H9 (cell line): ENCODE data around the gene MPZL3. TPM values are rescaled to one million over a fixed set of nuclear protein-coding genes. Genes with fewer than 3 reads are reported as not detected.

Experiments
- DNase-seq: peaks from one replicate; pipeline ENCODE4 v3.0.0-alpha.2; 2017
- H2AFZ ChIP-seq: one replicate; pipeline ENCODE4 v1.6.1; 2013; ENCODE audit warnings: mild to moderate bottlenecking, low read length, control low read depth, moderate library complexity
- H2AK5ac ChIP-seq: 2 replicates; pipeline ENCODE4 v1.6.1; 2013; ENCODE audit warnings: low read length, control low read depth, mixed read lengths; ENCODE audit not compliant: insufficient read length
- H2BK120ac ChIP-seq: one replicate; pipeline ENCODE4 v1.6.1; 2013; ENCODE audit warnings: low read depth, mild to moderate bottlenecking, low read length, control low read depth, inconsistent platforms; ENCODE audit not compliant: poor library complexity, severe bottlenecking
- H2BK12ac ChIP-seq: 2 replicates; pipeline ENCODE4 v1.6.1; 2013; ENCODE audit warnings: low read length, control low read depth, mixed read lengths, low read depth; ENCODE audit not compliant: insufficient read length
- H2BK15ac ChIP-seq: 2 replicates; pipeline ENCODE4 v1.6.1; 2013; ENCODE audit warnings: low read depth, low read length, control low read depth
- H2BK20ac ChIP-seq: one replicate; pipeline ENCODE4 v1.6.1; 2013; ENCODE audit warnings: low read depth, mild to moderate bottlenecking, low read length, control low read depth, inconsistent platforms; ENCODE audit not compliant: poor library complexity, severe bottlenecking
- H2BK5ac ChIP-seq: 2 replicates; pipeline ENCODE4 v1.6.1; 2013; ENCODE audit warnings: low read length, control low read depth, mixed read lengths; ENCODE audit not compliant: insufficient read length
- H3K14ac ChIP-seq: 2 replicates; pipeline ENCODE4 v1.6.1; 2013; ENCODE audit warnings: low read length, control low read depth; ENCODE audit not compliant: insufficient read depth
- H3K18ac ChIP-seq: 2 replicates; pipeline ENCODE4 v1.6.1; 2013; ENCODE audit warnings: low read depth, mild to moderate bottlenecking, mixed read lengths, low read length, control low read depth; ENCODE audit not compliant: insufficient read length
- H3K23ac ChIP-seq: 2 replicates; pipeline ENCODE4 v1.6.1; 2013; ENCODE audit warnings: low read length, control low read depth, mixed read lengths, low read depth; ENCODE audit not compliant: insufficient read length
- H3K23me2 ChIP-seq: 2 replicates; pipeline ENCODE4 v1.6.1; 2013; ENCODE audit warnings: low read depth, mild to moderate bottlenecking, mixed read lengths, low read length, control low read depth; ENCODE audit not compliant: insufficient read length, poor library complexity, severe bottlenecking
- H3K27ac ChIP-seq: 2 replicates; pipeline ENCODE4 v1.5.1; 2013; ENCODE audit warnings: low read length, control low read depth, mixed read lengths, low read depth; ENCODE audit not compliant: insufficient read length
- H3K27me3 ChIP-seq: 2 replicates; pipeline ENCODE4 v1.6.1; 2013; ENCODE audit warnings: low read length, control low read depth, inconsistent platforms; ENCODE audit not compliant: insufficient read depth
- H3K4ac ChIP-seq: 2 replicates; pipeline ENCODE4 v1.6.1; 2013; ENCODE audit warnings: low read depth, mild to moderate bottlenecking, control low read depth, inconsistent platforms, low read length, moderate library complexity
- H3K4me1 ChIP-seq: 2 replicates; pipeline ENCODE4 v1.6.1; 2013; ENCODE audit warnings: low read length, control low read depth, inconsistent platforms; ENCODE audit not compliant: insufficient read depth
- H3K4me2 ChIP-seq: 2 replicates; pipeline ENCODE4 v1.6.1; 2013; ENCODE audit warnings: low read length, control low read depth, mixed read lengths; ENCODE audit not compliant: insufficient read length, insufficient read depth
- H3K56ac ChIP-seq: 2 replicates; pipeline ENCODE4 v1.6.1; 2013; ENCODE audit warnings: low read depth, mild to moderate bottlenecking, mixed read lengths, low read length, control low read depth; ENCODE audit not compliant: insufficient read length
- H3K79me1 ChIP-seq: 2 replicates; pipeline ENCODE4 v1.6.1; 2013; ENCODE audit warnings: low read depth, mild to moderate bottlenecking, moderate library complexity, low read length, control low read depth, inconsistent platforms; ENCODE audit not compliant: insufficient read depth, poor library complexity, severe bottlenecking
- H3K79me2 ChIP-seq: 2 replicates; pipeline ENCODE4 v1.6.1; 2013; ENCODE audit warnings: low read length, control low read depth, inconsistent platforms; ENCODE audit not compliant: insufficient read depth
- H3K9ac ChIP-seq: 2 replicates; pipeline ENCODE4 v1.6.1; 2013; ENCODE audit warnings: low read length, control low read depth, mixed read lengths; ENCODE audit not compliant: insufficient read length; ENCODE audit errors: extremely low read depth
- H3K9me3 ChIP-seq: one replicate; pipeline ENCODE4 v1.6.1; 2013; ENCODE audit warnings: low read depth, low read length, inconsistent platforms; ENCODE audit not compliant: control insufficient read depth
- H3T11ph ChIP-seq: one replicate; pipeline ENCODE4 v1.6.1; 2013; ENCODE audit warnings: mild to moderate bottlenecking, low read length, control low read depth, inconsistent platforms
- H4K20me1 ChIP-seq: one replicate; pipeline ENCODE4 v1.6.1; 2013; ENCODE audit not compliant: control insufficient read depth, insufficient read length, insufficient read depth
- H4K5ac ChIP-seq: 2 replicates; pipeline ENCODE4 v1.6.1; 2013; ENCODE audit warnings: low read depth, mild to moderate bottlenecking, mixed read lengths, low read length, control low read depth; ENCODE audit not compliant: insufficient read length
- H4K8ac ChIP-seq: replicated peaks from 2 replicates; pipeline ENCODE4 v1.6.1; 2013; ENCODE audit warnings: low read length, control low read depth, mixed read lengths, low read depth; ENCODE audit not compliant: insufficient read length
- H4K91ac ChIP-seq: 2 replicates; pipeline ENCODE4 v1.6.1; 2013; ENCODE audit warnings: low read depth, mild to moderate bottlenecking, moderate library complexity, mixed read lengths, low read length, control low read depth; ENCODE audit not compliant: insufficient read length
- H3K27ac Mint-ChIP-seq, 3 experiments: 2 replicates in 2 of 3; 3 replicates in 1 of 3; pipeline ENCODE4 v1.8.0; 2020 to 2021; ENCODE audit warnings: mixed read lengths in 3 of 3, mild to moderate bottlenecking in 1 of 3, moderate library complexity in 1 of 3
- H3K27me3 Mint-ChIP-seq: 2 replicates; pipeline ENCODE4 v1.8.0; 2021; ENCODE audit warnings: low read depth, mild to moderate bottlenecking, moderate library complexity, mixed read lengths
- H3K36me3 Mint-ChIP-seq, 3 experiments: 2 replicates in 2 of 3; 3 replicates in 1 of 3; pipeline ENCODE4 v1.8.0; 2020 to 2021; ENCODE audit warnings: low read depth in 3 of 3, mixed read lengths in 3 of 3; ENCODE audit not compliant: insufficient read depth in 1 of 3
- H3K4me1 Mint-ChIP-seq, 2 experiments: 2 replicates each; pipeline ENCODE4 v1.8.0; 2020; ENCODE audit warnings: mixed read lengths in 2 of 2
- H3K4me3 Mint-ChIP-seq, 2 experiments: 2 replicates in 1 of 2; 3 replicates in 1 of 2; pipeline ENCODE4 v1.8.0; 2020 to 2021; ENCODE audit warnings: mild to moderate bottlenecking in 2 of 2, mixed read lengths in 2 of 2, moderate library complexity in 1 of 2
- H3K9me3 Mint-ChIP-seq, 2 experiments: 2 replicates in 1 of 2; 3 replicates in 1 of 2; pipeline ENCODE4 v1.8.0; 2020; ENCODE audit warnings: mild to moderate bottlenecking in 2 of 2, mixed read lengths in 2 of 2, moderate library complexity in 1 of 2
- WGBS: extraction: QIAGEN DNeasy Blood & Tissue Kit; methylation state at CpG from one replicate; pipeline ENCODE4 v1.1.7; 2013; ENCODE audit warnings: missing lambda C conversion rate, low lambda C conversion rate, mixed read lengths; ENCODE audit not compliant: insufficient read length; ENCODE audit errors: extremely low coverage; 5-methylcytosine and 5-hydroxymethylcytosine counted together
- total RNA-seq: library from RNA; stranded (reverse); gene quantifications from 2 replicates; pipeline ENCODE4 v1.2.1, GENCODE V29; 2021
- TF ChIP-seq, protein P1 (sequence below): fragments of 200-600 bp; sonication (generic); conservative IDR thresholded peaks from 3 replicates; pipeline ENCODE4 v1.8.0; 2021; ENCODE audit warnings: antibody characterized with exemption, mild to moderate bottlenecking

MPZL3 gene
- total RNA-seq, 1 experiment from 2014 or later, result 2.6 TPM

DNA sequence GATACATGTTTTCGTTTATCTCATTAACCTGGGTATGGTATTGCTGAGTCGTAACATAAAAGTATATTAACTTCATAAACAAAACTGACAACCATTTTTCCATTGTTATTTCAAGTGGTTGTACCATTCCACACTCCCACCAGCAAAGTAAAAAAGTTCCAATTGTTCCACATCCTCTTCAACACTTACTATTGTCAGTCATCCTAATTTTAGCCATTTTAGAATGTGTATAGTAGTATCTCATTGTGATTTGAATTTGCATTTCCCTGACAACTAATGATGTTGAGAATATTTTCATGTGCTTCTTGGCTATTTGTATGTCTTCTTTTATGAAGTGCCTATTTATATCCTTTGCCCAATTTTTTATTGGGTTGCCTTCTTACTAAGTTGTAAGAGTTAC lies 41.9 kb upstream of the MPZL3 start:
- Histone ChIP-seq H3K4me1 (no peaks in the 10 kb centered on the region), H3K9ac (no peak overlapping the region), H2BK5ac (no peak overlapping the region), H4K20me1 (no peaks in the 10 kb centered on the region), H3K79me1 (no peaks in the 10 kb centered on the region), H3K79me2 (no peaks in the 10 kb centered on the region), H3K4ac (no peak overlapping the region), H2BK15ac (no peak overlapping the region), H3K27ac (no peak overlapping the region), H3T11ph (no peak overlapping the region), H3K56ac (no peak overlapping the region), H4K8ac (no peak overlapping the region), H2BK120ac (no peak overlapping the region), H3K9me3 (no peaks in the 10 kb centered on the region), H3K23me2 (no peaks in the 10 kb centered on the region), H3K14ac (no peak overlapping the region), H2AFZ (no peak overlapping the region), H2AK5ac (no peak overlapping the region), H4K5ac (no peak overlapping the region), H3K18ac (no peak overlapping the region), H3K27me3 (no peaks in the 10 kb centered on the region), H3K4me2 (no peak overlapping the region), H2BK12ac (no peak overlapping the region), H3K23ac (no peak overlapping the region), H4K91ac (no peak overlapping the region), H2BK20ac (no peak overlapping the region)
- no peak for DNase-seq
- no peak overlapping the region for H3K4me3 Mint-ChIP-seq
- H3K4me1 Mint-ChIP-seq, result peaks cover 4% of the 10 kb centered on the region in 2 experiments; a peak in 3 of 4 replicates
- H3K27me3 Mint-ChIP-seq, result peaks cover 23% of the 10 kb centered on the region
- no CpG with 5 or more reads among the region's 2 CpGs for WGBS
- no peaks in the 10 kb centered on the region for H3K9me3 Mint-ChIP-seq
- TF ChIP-seq, protein P1, sequence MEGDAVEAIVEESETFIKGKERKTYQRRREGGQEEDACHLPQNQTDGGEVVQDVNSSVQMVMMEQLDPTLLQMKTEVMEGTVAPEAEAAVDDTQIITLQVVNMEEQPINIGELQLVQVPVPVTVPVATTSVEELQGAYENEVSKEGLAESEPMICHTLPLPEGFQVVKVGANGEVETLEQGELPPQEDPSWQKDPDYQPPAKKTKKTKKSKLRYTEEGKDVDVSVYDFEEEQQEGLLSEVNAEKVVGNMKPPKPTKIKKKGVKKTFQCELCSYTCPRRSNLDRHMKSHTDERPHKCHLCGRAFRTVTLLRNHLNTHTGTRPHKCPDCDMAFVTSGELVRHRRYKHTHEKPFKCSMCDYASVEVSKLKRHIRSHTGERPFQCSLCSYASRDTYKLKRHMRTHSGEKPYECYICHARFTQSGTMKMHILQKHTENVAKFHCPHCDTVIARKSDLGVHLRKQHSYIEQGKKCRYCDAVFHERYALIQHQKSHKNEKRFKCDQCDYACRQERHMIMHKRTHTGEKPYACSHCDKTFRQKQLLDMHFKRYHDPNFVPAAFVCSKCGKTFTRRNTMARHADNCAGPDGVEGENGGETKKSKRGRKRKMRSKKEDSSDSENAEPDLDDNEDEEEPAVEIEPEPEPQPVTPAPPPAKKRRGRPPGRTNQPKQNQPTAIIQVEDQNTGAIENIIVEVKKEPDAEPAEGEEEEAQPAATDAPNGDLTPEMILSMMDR, result no peak
- H3K36me3 Mint-ChIP-seq, result no peaks in the 10 kb centered on the region
- no peak overlapping the region for H3K27ac Mint-ChIP-seq
